H1 (cell line): ENCODE measurements around the gene WDCP. TPM values are rescaled to one million over a fixed set of nuclear protein-coding genes. Genes with fewer than 3 reads are reported as not detected.

Experiments used
- CBX8 ChIP-seq: fragments of 300-800, 300-1000 bp; sonication (generic); IDR thresholded peaks from 2 replicates; pipeline ENCODE4 v1.7.1; 2016; ENCODE audit warnings: low read depth, low read length, borderline replicate concordance
- CTCF ChIP-seq, 3 experiments: IDR thresholded peaks; 1 replicate in 2 of 3; 2 replicates in 1 of 3; pipeline versions ENCODE4 v1.5.1 to v1.6.1; 2011; ENCODE audit warnings: low read length in 3 of 3, mild to moderate bottlenecking in 3 of 3, inconsistent platforms in 2 of 3, low read depth in 1 of 3, moderate library complexity in 1 of 3; ENCODE audit not compliant: insufficient read depth in 1 of 3; ENCODE audit errors: control extremely low read depth in 1 of 3
- SP4 ChIP-seq: IDR thresholded peaks from 2 replicates; pipeline ENCODE4 v1.6.1; 2012; ENCODE audit warnings: low read length, inconsistent platforms
- polyA plus RNA-seq, 7 experiments: library from polyadenylated mRNA; depleted of rRNA in 3 of 7; stranded (reverse) in 5 of 7; unstranded in 2 of 7; fragments of >200 nt in 5 of 7; fragments of 200-250 nt in 2 of 7; gene quantifications; 1 replicate in 5 of 7; 2 replicates in 1 of 7; 4 replicates in 1 of 7; pipeline versions ENCODE4 v1.2.1 to v1.2.3, GENCODE V29; 2011 to 2013; ENCODE audit warnings: missing spikeins in 2 of 7, mixed read lengths in 2 of 7
- total RNA-seq: library from RNA; stranded (reverse); fragmentation: NEBNext Ultra II Directional; extraction: Animal tissue kit (Norgen Biotek cat#: 25700); gene quantifications from 2 replicates; pipeline ENCODE4 v1.2.1, GENCODE V29; 2021
- TF ChIP-seq, protein P1 (sequence below): IDR thresholded peaks from 2 replicates; pipeline ENCODE4 v1.6.1; 2012; ENCODE audit warnings: low read length, inconsistent platforms

The WDCP gene
- total and polyA plus RNA-seq, 2 of the 8 experiments (the other 6 are each of a cell fraction or from before 2014, with no cell fraction given): 19.2 to 40.1 TPM

DNA sequence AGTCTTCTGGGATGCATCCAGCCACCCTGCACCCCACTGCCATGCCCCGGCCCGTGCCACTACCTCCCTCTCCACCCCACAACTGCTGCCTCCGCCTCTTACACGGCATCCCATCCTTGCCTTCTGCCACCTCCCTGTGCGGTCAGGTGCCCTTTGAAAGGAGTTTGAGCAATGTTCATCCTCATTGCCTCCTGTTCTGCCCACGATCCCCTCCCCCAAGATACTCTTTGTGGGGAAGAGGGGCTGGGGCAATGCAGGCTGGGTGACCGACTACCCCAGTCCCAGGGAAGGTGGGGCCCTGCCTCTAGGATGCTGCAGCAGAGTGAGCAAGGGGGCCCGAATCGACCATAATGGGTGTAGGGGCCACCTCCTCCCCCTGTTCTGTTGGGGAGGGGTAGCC is 28.9 kb downstream of the WDCP start (continued):
- TF ChIP-seq, protein P1, sequence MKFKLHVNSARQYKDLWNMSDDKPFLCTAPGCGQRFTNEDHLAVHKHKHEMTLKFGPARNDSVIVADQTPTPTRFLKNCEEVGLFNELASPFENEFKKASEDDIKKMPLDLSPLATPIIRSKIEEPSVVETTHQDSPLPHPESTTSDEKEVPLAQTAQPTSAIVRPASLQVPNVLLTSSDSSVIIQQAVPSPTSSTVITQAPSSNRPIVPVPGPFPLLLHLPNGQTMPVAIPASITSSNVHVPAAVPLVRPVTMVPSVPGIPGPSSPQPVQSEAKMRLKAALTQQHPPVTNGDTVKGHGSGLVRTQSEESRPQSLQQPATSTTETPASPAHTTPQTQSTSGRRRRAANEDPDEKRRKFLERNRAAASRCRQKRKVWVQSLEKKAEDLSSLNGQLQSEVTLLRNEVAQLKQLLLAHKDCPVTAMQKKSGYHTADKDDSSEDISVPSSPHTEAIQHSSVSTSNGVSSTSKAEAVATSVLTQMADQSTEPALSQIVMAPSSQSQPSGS: no peak
- TF ChIP-seq CTCF (IDR thresholded peaks at IDR 0.05; ENCODE audit: control extremely low read depth in 1 of 3, insufficient read depth in 1 of 3, low read depth in 1 of 3, low read length in 3 of 3): no peak
- no peak for TF ChIP-seq CBX8
- no peak for TF ChIP-seq SP4
